HG02610 (cell line): ENCODE measurements around the gene ZPR1.

Experiments used
- ATAC-seq: cut with Tn5 transposase; IDR thresholded peaks from one replicate; pipeline ENCODE4 v1.9.1; 2021; ENCODE audit warnings: mild to moderate bottlenecking, moderate library complexity; ENCODE audit not compliant: unreplicated experiment

Gene ZPR1

DNA sequence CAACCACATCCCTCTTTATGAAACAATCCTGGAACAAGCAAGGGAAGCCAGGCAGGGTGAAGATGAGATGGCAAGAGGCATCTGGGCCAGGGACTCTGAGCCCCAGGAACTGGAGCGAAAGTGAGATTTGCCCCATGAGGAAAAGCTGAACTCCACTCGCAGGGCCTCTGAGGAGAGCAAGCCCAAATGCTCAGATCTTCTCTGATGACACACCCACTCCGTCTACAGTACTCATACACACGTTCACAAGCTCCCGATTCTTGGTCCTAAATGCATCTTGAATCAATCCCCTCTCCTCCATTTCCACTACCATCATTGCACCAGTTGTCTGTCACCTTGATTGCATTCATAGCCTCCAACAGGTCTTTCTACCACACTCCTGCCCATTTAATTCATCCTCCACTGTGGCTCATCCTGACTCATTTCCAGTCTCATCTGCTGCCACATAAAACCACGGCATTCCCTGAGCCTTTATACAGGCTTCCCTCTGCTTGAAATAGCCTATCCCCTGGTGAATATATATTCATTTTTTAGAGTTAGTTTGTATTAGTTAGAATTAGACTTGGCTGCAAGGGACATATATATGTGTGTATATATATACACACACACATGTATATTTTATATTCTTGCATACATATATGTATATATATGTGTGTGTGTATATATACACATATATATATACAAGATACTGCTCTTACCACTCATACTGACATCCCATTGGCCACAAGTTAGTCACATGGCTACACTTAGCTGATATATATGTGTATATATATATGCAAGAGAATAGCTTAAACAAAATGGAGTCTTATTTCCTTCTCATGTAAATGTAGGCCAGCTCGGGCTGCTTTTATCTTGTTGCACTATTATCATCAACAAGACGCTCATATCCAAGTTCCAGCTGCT, 5.3 kb upstream of the ZPR1 start:
- no peak for ATAC-seq

- no peak for ATAC-seq
Observed at GRCh38 chr11:116792144-116792868, 4.5 kb upstream of the ZPR1 start.

DNA sequence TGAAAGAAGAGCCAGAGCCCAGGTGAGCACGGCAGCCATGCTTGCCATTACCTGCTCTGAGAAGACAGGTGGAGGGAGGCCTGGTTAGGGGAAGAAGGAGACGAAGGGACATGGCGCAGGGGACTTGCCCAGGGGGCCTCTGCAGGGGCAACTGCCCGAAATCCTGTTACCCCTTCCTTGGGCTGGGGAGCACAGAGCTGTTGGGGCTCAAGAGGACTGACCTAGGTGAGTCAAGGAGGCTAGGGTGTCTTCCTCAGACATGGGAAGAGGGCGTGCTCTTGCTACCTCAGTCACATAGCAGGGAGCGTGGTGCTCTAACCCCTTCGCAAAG, 4.0 kb upstream of the ZPR1 start, which contains the start of gene APOA5:
Gene APOA5 (minus strand): TSS at position 67 of the 331 bp plus-strand sequence. CDS start 19 bp downstream, at position 48.
- no peak for ATAC-seq

DNA sequence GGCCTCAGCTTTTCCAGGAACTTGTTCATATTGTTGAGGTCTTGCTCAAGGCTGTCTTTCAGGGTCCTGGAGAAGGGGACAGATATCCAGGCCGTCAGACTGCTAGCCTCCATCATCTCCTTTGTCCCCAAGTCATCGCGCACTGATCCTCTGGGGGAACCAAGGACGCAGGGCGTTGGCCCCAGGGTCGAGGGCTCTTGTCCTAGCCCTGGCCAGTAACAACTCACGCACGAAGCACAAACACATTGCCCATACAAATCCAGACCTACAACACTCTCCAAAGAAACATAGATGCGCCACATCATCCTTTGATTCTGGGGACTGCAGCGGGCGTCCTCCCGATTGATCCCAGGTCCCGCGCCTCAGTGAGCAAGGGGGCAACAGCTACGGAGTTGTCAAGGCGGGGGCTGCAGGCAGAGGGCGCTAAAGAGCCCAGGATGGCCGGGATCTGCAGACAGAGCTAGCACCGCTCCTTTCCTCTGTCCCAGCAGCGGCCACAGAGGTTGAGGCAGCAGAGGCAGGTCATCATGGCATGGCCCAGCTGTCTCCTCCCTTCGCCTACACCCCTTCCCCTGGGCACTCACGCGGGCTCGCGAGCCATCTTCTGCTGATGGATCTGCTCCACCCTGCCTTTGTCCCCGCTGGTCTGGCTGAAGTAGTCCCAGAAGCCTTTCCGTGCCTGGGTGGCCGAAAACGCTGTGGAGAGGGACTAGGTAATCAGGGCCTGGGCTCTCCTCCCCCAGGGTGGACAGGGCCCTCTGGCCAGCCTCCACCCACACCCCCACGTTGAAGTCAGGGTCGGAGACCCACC, 3.4 kb upstream of the ZPR1 start:
- no peak for ATAC-seq

GRCh38 chr11:116790167-116791001, 2.6 kb upstream of the ZPR1 start:
- ATAC-seq = no peak

DNA sequence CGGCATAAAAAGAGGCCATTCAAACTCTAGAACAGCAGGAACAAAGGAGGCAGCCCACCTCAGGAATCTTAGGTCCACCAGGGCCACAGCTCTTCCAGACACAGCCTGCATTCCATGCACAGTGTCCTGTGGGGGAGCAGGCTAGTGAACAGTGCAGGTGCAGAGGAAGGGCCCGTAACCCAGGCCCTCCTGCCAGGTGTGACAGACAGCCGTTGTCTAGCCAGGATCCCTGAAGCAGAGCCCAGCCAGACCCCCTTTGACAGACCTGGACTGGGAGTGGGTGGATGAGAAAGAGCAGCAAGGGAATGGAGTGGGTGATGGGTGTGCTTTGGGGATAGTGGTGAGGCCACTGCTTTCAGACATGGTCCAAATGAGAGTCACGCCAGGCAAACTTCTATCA, 1.2 kb upstream of the ZPR1 start:
- ATAC-seq = no peak

DNA sequence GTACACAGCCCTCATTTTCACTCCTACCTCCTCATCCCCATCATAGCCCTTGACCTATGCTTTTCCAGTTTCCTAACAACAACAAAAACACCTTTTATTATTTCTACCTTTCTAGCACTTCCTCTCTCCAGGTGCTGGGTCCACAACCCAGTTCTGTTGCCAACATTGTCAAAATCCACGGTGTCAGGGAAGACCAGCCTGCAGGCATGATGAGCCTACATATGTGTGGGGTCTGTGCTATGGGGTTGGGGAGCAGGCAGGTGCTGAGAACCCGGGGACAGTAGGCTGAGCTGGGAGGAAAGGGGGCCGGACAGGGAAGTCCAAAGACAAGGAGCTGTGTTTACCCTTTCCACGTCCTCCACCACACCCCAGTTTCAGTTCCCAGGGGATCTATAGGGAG, 711 bp upstream of the ZPR1 start:
- no peak for ATAC-seq

DNA sequence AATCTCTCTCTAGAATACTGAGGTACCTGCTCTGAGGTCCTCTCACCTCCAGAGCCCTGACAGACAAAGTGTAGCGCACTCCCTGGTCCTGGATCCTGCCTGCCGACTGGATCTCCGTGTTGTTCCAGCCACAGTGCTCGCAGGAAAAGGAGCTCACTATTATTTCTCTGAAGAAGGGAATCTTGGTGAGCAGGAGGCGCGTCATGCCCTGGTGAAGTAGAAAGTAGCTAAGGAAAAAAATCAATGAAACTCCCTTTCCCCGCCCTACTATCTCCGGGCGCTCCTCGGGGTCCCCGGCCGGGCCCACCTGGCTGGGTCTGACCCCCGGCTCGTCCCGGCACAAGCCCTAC, 412 bp downstream of the ZPR1 start:
- no peak for ATAC-seq

- ATAC-seq = no peak
Observed at GRCh38 chr11:116786966-116787365, 857 bp downstream of the ZPR1 start.

DNA sequence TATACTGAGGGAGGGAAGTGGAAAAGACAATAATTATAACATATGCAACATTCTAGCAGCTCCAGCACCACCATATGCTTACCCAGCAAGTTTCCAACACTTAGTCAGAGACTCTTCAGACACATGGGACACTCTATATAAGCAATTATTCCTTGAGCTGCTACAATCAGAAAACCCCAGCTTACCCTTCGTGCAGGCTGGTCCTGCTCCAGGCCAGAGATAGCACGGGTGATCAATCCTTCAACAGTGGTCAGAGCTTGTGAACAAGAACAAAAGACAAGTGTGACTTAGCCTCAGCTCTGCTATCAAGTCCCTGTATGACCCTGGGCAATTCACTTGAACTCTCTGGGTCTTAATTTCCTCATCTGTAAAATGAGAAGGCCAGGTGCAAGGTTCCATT, 1.5 kb downstream of the ZPR1 start:
- no peak for ATAC-seq

- ATAC-seq = no peak
Observed at GRCh38 chr11:116782728-116783127, 5.1 kb downstream of the ZPR1 start.

DNA sequence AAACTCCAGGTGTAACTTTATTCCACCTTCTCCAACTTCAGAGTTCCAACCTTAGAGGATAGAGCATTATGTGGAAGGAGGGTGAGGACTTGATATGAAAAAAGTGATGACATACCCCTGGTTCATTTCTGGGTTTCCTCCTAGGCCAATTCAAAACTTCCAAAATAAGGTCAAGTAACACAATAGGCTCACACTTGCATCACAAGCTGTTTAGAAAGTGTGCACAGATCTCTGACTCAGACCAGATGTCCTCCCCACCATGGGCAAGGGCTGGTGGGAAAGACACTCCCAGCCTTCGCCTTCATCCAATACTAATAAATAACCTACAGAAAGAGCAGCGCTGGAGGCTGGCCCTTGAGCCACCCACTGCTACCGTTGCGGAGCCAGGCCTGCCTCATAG, 9.3 kb downstream of the ZPR1 start:
- ATAC-seq = no peak

GRCh38 chr11:116777056-116777455, 10.8 kb downstream of the ZPR1 start:
- ATAC-seq = no peak

DNA sequence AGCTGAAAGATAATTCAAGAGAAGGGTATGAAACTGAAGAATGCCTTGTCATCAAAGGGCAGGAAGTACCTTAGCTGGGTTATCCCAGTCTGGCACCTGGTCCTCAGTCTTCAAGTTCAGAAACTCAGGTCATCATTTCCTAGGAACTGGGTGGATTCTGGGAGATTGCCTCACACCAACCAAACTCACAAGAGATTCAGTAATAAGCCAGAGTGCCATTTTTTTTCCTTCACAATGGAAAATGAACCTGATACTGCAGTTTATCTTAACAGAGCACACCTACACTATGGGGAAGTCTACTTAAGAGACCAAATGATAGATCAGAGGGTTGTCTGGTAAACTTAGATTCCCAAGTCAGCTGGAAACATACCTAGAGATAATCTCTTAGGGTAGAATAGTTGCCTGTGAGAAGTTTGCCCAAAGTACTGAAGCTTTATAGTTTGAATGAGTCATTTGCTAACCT, 11.3 kb downstream of the ZPR1 start:
- no peak for ATAC-seq

GRCh38 chr11:116775975-116776374, 11.8 kb downstream of the ZPR1 start:
- no peak for ATAC-seq

- ATAC-seq = no peak
Observed at GRCh38 chr11:116774661-116775060, 13.2 kb downstream of the ZPR1 start.

GRCh38 chr11:116773203-116774097, 14.4 kb downstream of the ZPR1 start:
- ATAC-seq = peak; percentile 39

GRCh38 chr11:116772443-116773202, 15.2 kb downstream of the ZPR1 start, which contains the start of gene BUD13:
TSS of gene BUD13 (minus strand) at chr11:116772987. CDS start at chr11:116772964, 23 bp downstream.
- peak; percentile 82 for ATAC-seq

DNA sequence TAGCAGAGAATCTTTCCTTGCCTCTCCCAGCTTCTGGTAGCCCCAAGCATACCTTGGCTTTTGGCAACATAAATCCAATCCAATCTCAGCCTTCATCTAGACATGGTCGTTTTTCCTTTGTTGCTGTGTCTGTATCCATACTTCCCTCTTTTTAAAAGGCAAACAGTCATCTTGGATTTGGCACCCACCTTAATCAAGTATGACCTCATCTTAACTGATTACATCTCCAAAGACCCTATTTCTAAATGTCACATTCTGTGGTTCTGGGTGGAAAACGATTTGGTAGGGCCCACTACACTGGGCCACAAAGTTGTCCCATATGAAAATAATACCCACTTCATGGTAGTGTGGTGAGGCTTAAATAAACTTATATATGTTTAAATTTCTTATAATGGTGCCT, 15.9 kb downstream of the ZPR1 start:
- no peak for ATAC-seq
